ENCODE results near the gene PRKAR2A.

DNA sequence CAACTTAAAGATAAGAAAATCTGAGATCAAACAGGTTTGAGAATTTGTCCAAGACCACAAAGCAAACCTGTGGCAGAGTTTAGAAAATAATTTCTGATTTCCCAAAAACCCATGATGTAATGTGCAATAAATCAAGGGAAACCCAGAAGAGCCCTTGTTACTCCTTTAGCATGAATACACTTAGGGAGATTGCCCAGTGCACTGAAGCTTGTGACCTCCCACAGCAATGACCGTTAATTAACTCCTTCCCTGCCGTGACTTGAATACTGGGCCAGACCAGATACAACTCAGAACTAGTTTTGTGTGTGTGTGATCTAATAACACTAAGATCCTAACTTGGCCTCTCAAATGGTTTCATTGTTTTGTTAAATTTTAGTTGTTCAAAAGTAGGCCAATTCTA lies 2.5 kb downstream of the PRKAR2A start:
- no peak for TF ChIP-seq CTCF (IDR thresholded peaks at IDR 0.05 in 2 of 3, conservative IDR thresholded peaks at IDR 0.05 in 1 of 3; ENCODE audit: insufficient read depth in 2 of 3, low read depth in 1 of 3, low read length in 3 of 3)
- no peak for TF ChIP-seq SETDB1 (IDR thresholded peaks at IDR 0.05; ENCODE audit: low read length)
- TF ChIP-seq ZNF431 (CRISPR knock-in tag; IDR thresholded peaks at IDR 0.05) = no peak
- TF ChIP-seq TAF1 (IDR thresholded peaks at IDR 0.05; ENCODE audit: control insufficient read depth, extremely low read depth, insufficient read depth, low read length, severe bottlenecking) = no peak
- TF ChIP-seq HMBOX1 (IDR thresholded peaks at IDR 0.05) = peak; percentile 53; the same call in 1 of the 2 replicates
- TF ChIP-seq JUND (IDR thresholded peaks at IDR 0.05; ENCODE audit: borderline replicate concordance, low read depth, low read length) = no peak
- peak; percentile 44; the same call in 1 of the 3 replicates for TF ChIP-seq JUND (tag; IDR thresholded peaks at IDR 0.05; ENCODE audit: borderline replicate concordance, low read depth, low read length)
- TF ChIP-seq ZNF609 (CRISPR knock-in tag; IDR thresholded peaks at IDR 0.05; ENCODE audit: borderline replicate concordance) = no peak

Measured in K562 (cell line).